ENCODE measurements around the gene TH.

TH gene

GRCh38 chr11:2142300-2142759 is 29.3 kb downstream of the TH start:
- DNase-seq (ENCODE audit: low spot score) = no peak

- DNase-seq (ENCODE audit: low spot score) = no peak
These were observed 30.9 kb downstream of the TH start for GRCh38 chr11:2140411-2141400.

GRCh38 chr11:2139621-2140337 is 31.8 kb downstream of the TH start:
- no peak for DNase-seq (ENCODE audit: low spot score)

GRCh38 chr11:2139123-2139521 is 32.5 kb downstream of the TH start, which contains the start of gene IGF2:
TSS of gene IGF2 (minus strand) at chr11:2139389. CDS start at chr11:2135523, 3,866 bp downstream.
- no peak for DNase-seq (ENCODE audit: low spot score)

GRCh38 chr11:2138431-2139122 is 33.0 kb downstream of the TH start:
- DNase-seq (ENCODE audit: low spot score) = no peak

- no peak for DNase-seq (ENCODE audit: low spot score)
These were observed 33.6 kb downstream of the TH start for GRCh38 chr11:2138068-2138430.

- peak; percentile 20 for DNase-seq (ENCODE audit: low spot score)
These were observed 34.2 kb downstream of the TH start for GRCh38 chr11:2137202-2138067.

GRCh38 chr11:2136952-2137201 is 34.7 kb downstream of the TH start:
- DNase-seq (ENCODE audit: low spot score) = no peak

GRCh38 chr11:2136209-2136951 is 35.2 kb downstream of the TH start:
- no peak for DNase-seq (ENCODE audit: low spot score)

- DNase-seq (ENCODE audit: low spot score) = no peak
These were observed 35.9 kb downstream of the TH start for GRCh38 chr11:2135648-2136201.

- no peak for DNase-seq (ENCODE audit: low spot score)
These were observed 36.5 kb downstream of the TH start for GRCh38 chr11:2135018-2135569.

- no peak for DNase-seq (ENCODE audit: low spot score)
These were observed 37.3 kb downstream of the TH start for GRCh38 chr11:2134022-2135010.

GRCh38 chr11:2133241-2134021 is 38.2 kb downstream of the TH start:
- no peak for DNase-seq (ENCODE audit: low spot score)

GRCh38 chr11:2132874-2133240 is 38.8 kb downstream of the TH start:
- no peak for DNase-seq (ENCODE audit: low spot score)

- DNase-seq (ENCODE audit: low spot score) = no peak
These were observed 39.4 kb downstream of the TH start for GRCh38 chr11:2132246-2132645.

GRCh38 chr11:2131371-2132236 is 40.0 kb downstream of the TH start:
- no peak for DNase-seq (ENCODE audit: low spot score)

- no peak for DNase-seq (ENCODE audit: low spot score)
These were observed 40.7 kb downstream of the TH start for GRCh38 chr11:2130881-2131352.
